GM06990 (cell line): Measurements from ENCODE around the gene APOD.
A peak's percentile ranks its signal among the peaks of the same experiment; 100 is the strongest.

Source experiments
- DNase-seq: peaks from one replicate; pipeline ENCODE4 v3.0.0-alpha.2; 2011; ENCODE audit not compliant: insufficient read length; ENCODE audit errors: extremely low read depth
- H3K27me3 ChIP-seq: replicated peaks from 2 replicates; pipeline ENCODE4 v1.6.0; 2011; ENCODE audit warnings: low read length; ENCODE audit not compliant: control insufficient read depth, insufficient read depth
- H3K36me3 ChIP-seq: 2 replicates; pipeline ENCODE4 v1.5.1; 2011; ENCODE audit warnings: low read length; ENCODE audit not compliant: control insufficient read depth, insufficient read depth
- H3K4me3 ChIP-seq: replicated peaks from 2 replicates; pipeline ENCODE4 v1.5.1; 2011; ENCODE audit warnings: low read depth, mild to moderate bottlenecking, control low read depth, low read length
- TF ChIP-seq, protein P1 (sequence below): IDR thresholded peaks from 2 replicates; pipeline ENCODE4 v1.5.1; 2011; ENCODE audit warnings: low read length, control low read depth, mild to moderate bottlenecking, inconsistent platforms; ENCODE audit not compliant: insufficient read depth, poor library complexity, severe bottlenecking

APOD gene

DNA sequence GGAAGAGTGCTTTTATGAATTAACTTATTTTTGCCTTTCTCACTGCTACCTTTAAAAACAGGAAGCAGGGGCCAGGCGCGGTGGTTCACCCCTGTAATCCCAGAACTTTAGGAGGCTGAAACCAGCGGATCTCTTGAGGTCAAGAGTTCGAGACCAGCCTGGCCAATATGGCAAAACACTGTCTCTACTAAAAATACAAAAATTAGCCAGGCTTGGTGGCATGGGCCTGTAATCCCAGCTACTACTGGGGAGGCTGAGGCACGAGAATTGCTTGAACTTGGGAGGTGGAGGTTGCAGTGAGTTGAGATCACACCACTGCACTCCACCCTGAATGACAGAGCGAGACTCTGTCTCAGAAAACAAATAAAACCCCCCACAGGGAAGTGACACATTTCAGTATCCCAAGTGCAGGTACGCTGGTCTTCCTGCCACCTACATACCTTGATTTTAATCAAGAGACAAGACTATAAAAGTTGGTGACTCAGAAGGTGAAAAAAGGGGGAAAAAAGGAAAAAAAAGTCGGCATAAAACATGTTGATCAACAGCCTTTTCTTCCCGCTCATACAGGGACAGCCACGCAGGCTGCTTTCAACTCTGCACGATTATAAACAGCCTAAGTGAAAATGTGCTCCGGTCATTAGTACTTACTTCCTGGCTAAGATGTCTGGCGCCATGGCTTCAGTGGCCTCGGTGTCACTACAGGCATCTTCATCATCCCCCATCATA, 59.4 kb downstream of the APOD start:
- Histone ChIP-seq H3K36me3 (peaks cover 3% of the 10 kb centered on the region), H3K27me3 (no peaks in the 10 kb centered on the region), H3K4me3 (no peak overlapping the region)
- TF ChIP-seq, protein P1, sequence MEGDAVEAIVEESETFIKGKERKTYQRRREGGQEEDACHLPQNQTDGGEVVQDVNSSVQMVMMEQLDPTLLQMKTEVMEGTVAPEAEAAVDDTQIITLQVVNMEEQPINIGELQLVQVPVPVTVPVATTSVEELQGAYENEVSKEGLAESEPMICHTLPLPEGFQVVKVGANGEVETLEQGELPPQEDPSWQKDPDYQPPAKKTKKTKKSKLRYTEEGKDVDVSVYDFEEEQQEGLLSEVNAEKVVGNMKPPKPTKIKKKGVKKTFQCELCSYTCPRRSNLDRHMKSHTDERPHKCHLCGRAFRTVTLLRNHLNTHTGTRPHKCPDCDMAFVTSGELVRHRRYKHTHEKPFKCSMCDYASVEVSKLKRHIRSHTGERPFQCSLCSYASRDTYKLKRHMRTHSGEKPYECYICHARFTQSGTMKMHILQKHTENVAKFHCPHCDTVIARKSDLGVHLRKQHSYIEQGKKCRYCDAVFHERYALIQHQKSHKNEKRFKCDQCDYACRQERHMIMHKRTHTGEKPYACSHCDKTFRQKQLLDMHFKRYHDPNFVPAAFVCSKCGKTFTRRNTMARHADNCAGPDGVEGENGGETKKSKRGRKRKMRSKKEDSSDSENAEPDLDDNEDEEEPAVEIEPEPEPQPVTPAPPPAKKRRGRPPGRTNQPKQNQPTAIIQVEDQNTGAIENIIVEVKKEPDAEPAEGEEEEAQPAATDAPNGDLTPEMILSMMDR: no peak
- no peak for DNase-seq

DNA sequence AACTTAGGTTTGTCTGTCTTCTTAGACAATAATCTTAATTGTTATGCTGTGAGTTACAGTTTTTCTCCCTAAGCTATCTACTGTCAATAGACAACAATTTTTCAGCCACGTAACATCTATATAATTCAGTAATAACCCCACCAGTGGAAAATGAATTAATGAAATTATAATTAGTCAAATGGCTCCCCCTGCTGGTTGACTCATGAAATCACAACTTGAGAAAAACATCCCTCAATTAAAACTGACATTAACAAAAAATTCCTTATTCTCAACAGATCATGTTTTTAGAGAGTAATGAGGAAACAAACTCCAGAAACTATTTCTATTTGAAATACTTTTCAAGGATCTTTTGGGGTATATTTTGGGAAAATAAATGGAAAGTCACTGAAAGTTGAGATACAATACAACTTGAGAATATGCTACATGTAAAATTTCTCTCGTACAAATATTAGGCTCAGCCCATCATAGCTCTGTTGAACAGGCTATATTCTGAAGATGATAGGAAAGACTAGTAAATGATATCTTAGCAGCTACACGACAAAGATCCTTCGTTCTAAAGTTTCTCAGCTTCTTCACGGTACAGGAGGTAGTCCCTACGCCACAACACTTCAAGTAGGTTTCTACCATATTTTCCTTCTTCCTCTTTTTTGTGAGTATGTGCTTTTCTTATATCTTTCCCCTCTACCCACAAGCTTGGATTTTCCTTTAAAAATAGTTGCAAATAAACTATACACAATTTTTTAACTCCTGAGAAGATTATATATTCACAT, 61.3 kb downstream of the APOD start:
- Histone ChIP-seq H3K27me3 (no peaks in the 10 kb centered on the region), H3K4me3 (no peak overlapping the region), H3K36me3 (peaks cover 3% of the 10 kb centered on the region)
- DNase-seq: no peak
- TF ChIP-seq, protein P1: peak; percentile 50
